Mucosa of descending colon (tissue), 3 donors: Measurements from ENCODE around the gene CCR6. TPM values are rescaled to one million over a fixed set of nuclear protein-coding genes. Genes with fewer than 3 reads are reported as not detected.
A peak's percentile ranks its signal among the peaks of the same experiment; 100 is the strongest.

Source experiments
- ATAC-seq: fragments of 200-7000 bp; cut with Tn5 transposase; one replicate; pipeline ENCODE4 v1.9.1; 2020; ENCODE audit warnings: mild to moderate bottlenecking, moderate library complexity
- DNase-seq, 3 donors: peaks; one replicate each; pipeline ENCODE4 v3.0.0-alpha.2; 2020
- H3K36me3 ChIP-seq: fragments of 200-600 bp; one replicate; pipeline ENCODE4 v1.8.0; 2021; ENCODE audit warnings: low read depth, mild to moderate bottlenecking
- H3K4me1 ChIP-seq: fragments of 200-600 bp; one replicate; pipeline ENCODE4 v1.8.0; 2021; ENCODE audit warnings: low read depth, mild to moderate bottlenecking
- H3K4me3 ChIP-seq: fragments of 200-600 bp; one replicate; pipeline ENCODE4 v1.8.0; 2021; ENCODE audit warnings: mild to moderate bottlenecking
- H3K9me3 ChIP-seq: fragments of 200-600 bp; one replicate; pipeline ENCODE4 v1.8.0; 2021; ENCODE audit warnings: mild to moderate bottlenecking
- intact Hi-C, 2 donors: fragments of 100-400 bp; cut with DNase I in 1 of 2; cut with micrococcal nuclease in 1 of 2; formaldehyde crosslinking; loops; one replicate each; pipeline versions ENCODE4 v1.11.0 to v1.11.1; 2022; cut with DNase I, micrococcal nuclease
- total RNA-seq, 3 donors: library from RNA; stranded (reverse); fragmentation: NEBNext Ultra II Directional in 2 of 3; extraction: Animal tissue kit (Norgen Biotek cat#: 25700) in 2 of 3; gene quantifications; one replicate each; pipeline versions ENCODE4 v1.2.1 to v1.2.4, GENCODE V29; 2021 to 2023
- TF ChIP-seq, protein P1 (sequence below): fragments of 200-600 bp; IDR thresholded peaks from one replicate; pipeline ENCODE4 v1.8.0; 2022; ENCODE audit warnings: antibody characterized with exemption, mild to moderate bottlenecking
- donor health status: DM: no; HTN: no; CAD: no; lungs with moderate emphysema.
- donor health status: DM: no; HTN: no; CAD: no.
- donor health status: DM: no; HTN: yes; CAD: no.

The CCR6 gene
- total RNA-seq, 3 donors from 2014 or later, result 0.17 to 0.43 TPM; not detected in 1

DNA sequence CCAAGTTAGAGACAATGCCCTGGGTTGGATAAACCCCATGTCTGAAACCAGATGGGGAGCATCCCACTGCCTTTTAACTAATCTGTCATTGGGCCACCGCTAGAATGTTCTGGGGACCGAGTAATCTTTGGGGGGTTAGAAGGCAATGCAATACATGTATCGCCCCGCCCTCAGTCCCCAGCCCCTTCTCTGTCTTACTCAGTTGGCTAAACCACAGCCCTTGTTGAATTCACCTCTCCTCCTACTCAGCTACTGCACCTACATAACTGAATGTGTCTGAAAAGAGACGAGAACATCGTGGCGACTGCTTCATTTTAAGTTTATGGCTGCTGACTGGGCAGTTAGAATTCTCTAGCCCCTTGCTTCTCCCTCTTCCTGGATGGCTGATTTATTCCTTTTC is 15.1 kb upstream of the CCR6 start:
- Histone ChIP-seq H3K4me3 (no peak overlapping the region), H3K9me3 (no peaks in the 10 kb centered on the region), H3K4me1 (no peaks in the 10 kb centered on the region), H3K36me3 (no peaks in the 10 kb centered on the region)
- ATAC-seq (no peak), DNase-seq (no peak)
- intact Hi-C loops, result no loop called here
- TF ChIP-seq, protein P1, sequence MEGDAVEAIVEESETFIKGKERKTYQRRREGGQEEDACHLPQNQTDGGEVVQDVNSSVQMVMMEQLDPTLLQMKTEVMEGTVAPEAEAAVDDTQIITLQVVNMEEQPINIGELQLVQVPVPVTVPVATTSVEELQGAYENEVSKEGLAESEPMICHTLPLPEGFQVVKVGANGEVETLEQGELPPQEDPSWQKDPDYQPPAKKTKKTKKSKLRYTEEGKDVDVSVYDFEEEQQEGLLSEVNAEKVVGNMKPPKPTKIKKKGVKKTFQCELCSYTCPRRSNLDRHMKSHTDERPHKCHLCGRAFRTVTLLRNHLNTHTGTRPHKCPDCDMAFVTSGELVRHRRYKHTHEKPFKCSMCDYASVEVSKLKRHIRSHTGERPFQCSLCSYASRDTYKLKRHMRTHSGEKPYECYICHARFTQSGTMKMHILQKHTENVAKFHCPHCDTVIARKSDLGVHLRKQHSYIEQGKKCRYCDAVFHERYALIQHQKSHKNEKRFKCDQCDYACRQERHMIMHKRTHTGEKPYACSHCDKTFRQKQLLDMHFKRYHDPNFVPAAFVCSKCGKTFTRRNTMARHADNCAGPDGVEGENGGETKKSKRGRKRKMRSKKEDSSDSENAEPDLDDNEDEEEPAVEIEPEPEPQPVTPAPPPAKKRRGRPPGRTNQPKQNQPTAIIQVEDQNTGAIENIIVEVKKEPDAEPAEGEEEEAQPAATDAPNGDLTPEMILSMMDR, result no peak

DNA sequence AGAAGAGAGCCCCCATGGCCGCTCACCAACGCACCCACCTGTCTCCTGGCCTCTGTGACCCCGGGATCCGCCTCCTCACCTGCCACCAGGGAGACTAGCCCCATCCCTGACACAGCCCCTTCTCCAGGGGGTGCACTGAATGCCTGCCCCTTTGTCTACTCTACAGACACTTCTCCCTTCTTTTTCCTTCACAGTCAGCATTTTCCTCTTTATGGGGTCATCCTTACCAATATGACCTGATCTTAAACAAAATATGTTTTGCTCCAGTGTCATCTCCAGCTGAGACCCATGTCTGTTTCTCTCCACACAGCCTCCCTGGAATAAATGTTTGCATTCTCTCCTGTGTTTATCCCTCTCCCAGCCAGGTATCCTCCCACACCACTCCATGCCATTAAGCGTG is 14.6 kb upstream of the CCR6 start:
- TF ChIP-seq, protein P1, result no peak
- Histone ChIP-seq H3K9me3 (no peaks in the 10 kb centered on the region), H3K4me3 (no peak overlapping the region), H3K36me3 (no peaks in the 10 kb centered on the region), H3K4me1 (no peaks in the 10 kb centered on the region)
- DNase-seq (no peak), ATAC-seq (no peak)
- intact Hi-C loops, result no loop called here

- no peak overlapping the region for H3K4me3 ChIP-seq
- no peaks in the 10 kb centered on the region for H3K36me3 ChIP-seq
- TF ChIP-seq, protein P1, result no peak
- ATAC-seq (no peak), DNase-seq (no peak)
- H3K9me3 ChIP-seq, result no peaks in the 10 kb centered on the region
- intact Hi-C loops, result no loop called here
- H3K4me1 ChIP-seq, result no peaks in the 10 kb centered on the region
Observed at GRCh38 chr6:167109651-167110050, 13.2 kb upstream of the CCR6 start.

DNA sequence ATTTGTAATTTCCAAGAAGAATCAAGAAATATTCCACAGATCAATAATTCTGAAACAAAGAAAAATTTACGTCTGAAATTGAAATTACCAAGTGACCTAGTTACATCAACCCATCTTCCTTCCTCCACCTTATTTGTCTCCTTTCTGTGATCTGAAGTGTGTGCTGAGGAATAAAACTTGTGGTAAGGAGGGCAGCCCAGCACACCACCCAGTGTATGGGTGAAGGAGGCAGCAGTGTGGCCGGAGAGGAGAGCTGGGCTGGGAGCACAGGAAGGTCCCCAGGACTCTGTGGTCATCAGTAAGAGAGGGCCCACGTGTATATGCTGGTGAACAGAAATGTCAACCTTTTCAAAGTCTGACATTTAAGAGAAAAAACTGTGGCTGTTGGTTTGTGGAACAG is 11.3 kb upstream of the CCR6 start:
- no peak for ATAC-seq
- DNase-seq, result no peak
- Histone ChIP-seq H3K4me1 (no peaks in the 10 kb centered on the region), H3K9me3 (no peaks in the 10 kb centered on the region), H3K4me3 (no peak overlapping the region), H3K36me3 (no peaks in the 10 kb centered on the region)
- intact Hi-C loops, result no loop called here
- TF ChIP-seq, protein P1, result no peak

DNA sequence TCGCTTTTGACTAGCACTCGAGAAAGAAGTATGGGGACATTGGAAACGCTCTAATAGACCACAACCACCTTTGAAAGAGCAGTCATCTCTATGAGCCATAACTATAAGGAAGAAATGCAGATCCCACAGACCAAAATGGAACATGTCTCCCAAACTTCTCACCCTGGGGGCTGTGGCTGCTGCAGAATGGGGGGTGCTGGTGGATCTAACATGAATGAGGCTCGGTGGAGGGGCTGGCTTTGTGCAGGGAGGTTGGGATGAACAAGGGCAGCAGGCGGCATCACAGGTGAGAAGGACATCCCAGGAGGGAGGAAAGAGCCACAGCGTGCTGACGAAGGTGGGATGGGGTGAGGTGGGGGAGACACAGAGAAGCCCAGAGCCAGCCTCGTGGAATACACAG is 10.5 kb upstream of the CCR6 start:
- no peaks in the 10 kb centered on the region for H3K36me3 ChIP-seq
- no peak overlapping the region for H3K4me3 ChIP-seq
- DNase-seq, result no peak
- TF ChIP-seq, protein P1, result no peak
- intact Hi-C loops, result no loop called here
- no peaks in the 10 kb centered on the region for H3K9me3 ChIP-seq
- no peaks in the 10 kb centered on the region for H3K4me1 ChIP-seq
- ATAC-seq, result no peak

GRCh38 chr6:167113047-167113754 is 9.7 kb upstream of the CCR6 start:
- no peak for DNase-seq
- Histone ChIP-seq H3K36me3 (no peaks in the 10 kb centered on the region), H3K4me3 (no peak overlapping the region), H3K4me1 (no peaks in the 10 kb centered on the region), H3K9me3 (no peaks in the 10 kb centered on the region)
- ATAC-seq, result peak; percentile 62
- intact Hi-C loops, result no loop called here
- TF ChIP-seq, protein P1, result no peak
